Ureter (tissue), 1 donor: ENCODE measurements around the gene NUS1. TPM values are rescaled to one million over a fixed set of nuclear protein-coding genes. Genes with fewer than 3 reads are reported as not detected.
"Not testable (repeated sequence)": the region's sequence is repeated elsewhere in the genome, so short reads cannot be mapped to it uniquely, and the experiment has no call there.

Source experiments
- DNase-seq: peaks from one replicate; pipeline ENCODE4 v3.0.0-alpha.2; 2020; ENCODE audit warnings: low spot score
- total RNA-seq: library from RNA; stranded (reverse); gene quantifications from one replicate; pipeline ENCODE4 v1.2.4, GENCODE V29; 2023
- donor health status: DM: yes; HTN: yes; CAD: no.

NUS1 gene
- total RNA-seq, 1 donor from 2014 or later = 35.3 TPM

DNA sequence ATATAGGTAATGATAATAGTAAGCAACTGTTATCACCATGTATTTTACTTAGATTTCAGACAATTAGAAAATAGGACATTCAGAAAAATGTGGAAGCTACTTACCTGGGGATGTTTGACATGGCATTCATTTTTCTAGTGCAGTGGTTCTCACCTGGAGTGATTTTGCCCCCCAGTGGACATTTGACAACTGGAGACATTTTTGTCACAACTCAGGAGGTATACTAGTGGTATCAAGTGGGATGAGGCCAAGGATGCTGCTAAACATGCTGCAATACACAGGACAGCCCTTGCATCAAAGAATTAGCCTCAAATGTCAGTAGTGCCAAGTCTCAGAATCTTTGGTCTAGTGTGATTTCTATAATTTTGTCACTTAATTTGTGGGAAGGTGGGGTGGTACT is 36.1 kb downstream of the NUS1 start:
- DNase-seq = no peak

DNA sequence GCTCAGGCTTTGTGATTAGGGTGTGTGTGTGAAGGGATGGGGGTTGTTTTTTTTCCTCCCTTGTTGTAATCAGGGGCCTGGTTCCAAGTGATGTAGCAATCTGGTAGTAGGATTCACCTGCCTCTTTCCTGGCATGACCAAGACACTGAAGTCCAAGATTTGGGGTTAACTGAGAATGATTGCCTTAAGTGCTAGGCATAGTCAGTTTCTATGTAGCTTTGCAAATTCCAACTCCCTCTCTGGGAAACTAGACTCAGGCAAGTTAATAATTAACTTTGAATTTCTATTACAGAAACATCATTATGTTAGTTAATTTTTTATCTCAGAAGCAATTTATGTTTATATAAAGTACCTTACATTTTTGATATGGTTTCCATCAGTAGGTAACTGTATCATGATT is 43.6 kb downstream of the NUS1 start:
- DNase-seq = no peak

GRCh38 chr6:117721520-117721919 is 46.3 kb downstream of the NUS1 start:
- not testable (repeated sequence) for DNase-seq

GRCh38 chr6:117728626-117729025 is 53.4 kb downstream of the NUS1 start:
- no peak for DNase-seq

- DNase-seq = no peak
These were observed 54.3 kb downstream of the NUS1 start for GRCh38 chr6:117729613-117730012.

DNA sequence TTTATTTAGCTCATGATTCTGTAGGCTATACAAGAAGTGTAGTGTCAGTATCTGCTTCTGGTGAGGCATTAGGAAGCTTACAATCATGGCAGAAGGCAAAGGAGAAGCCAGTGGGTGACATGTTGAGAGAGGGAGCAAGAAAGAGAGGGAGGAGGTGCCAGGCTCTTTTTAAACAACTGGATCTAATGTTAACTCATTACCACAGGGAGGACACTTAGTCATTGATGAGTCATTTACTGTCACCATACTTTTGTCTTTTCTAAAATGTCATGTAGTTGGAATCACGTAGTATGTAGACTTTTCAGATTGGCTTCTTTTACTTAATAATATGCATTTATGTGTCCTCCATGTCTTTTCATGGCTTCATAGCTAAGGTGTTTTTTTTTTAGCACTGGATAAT is 58.1 kb downstream of the NUS1 start:
- DNase-seq = no peak

- DNase-seq = no peak
These were observed 64.6 kb downstream of the NUS1 start for GRCh38 chr6:117739869-117740268.

- DNase-seq = no peak
These were observed 65.3 kb downstream of the NUS1 start for GRCh38 chr6:117740605-117741004.

- not testable (repeated sequence) for DNase-seq
These were observed 75.4 kb downstream of the NUS1 start for GRCh38 chr6:117750675-117751074.

Other genes with a start within 250 kb of the NUS1 start
- 0.05 TPM for gene ROS1, start 249.5 kb upstream of the NUS1 start, total RNA-seq
- gene DCBLD1, start 192.8 kb upstream of the NUS1 start, total RNA-seq = 18.4 TPM
- 28.6 TPM for gene GOPC, start 73.0 kb upstream of the NUS1 start, total RNA-seq
- 0.91 TPM for gene SLC35F1, start 231.8 kb downstream of the NUS1 start, total RNA-seq